WI38 (cell line): ENCODE results near the gene ZNF652.

Experiments
- H3K4me3 ChIP-seq: 2 replicates; pipeline ENCODE4 v1.5.1; 2011; ENCODE audit warnings: low read depth, mild to moderate bottlenecking, control low read depth, low read length
- TF ChIP-seq, protein P1 (sequence below): IDR thresholded peaks from 2 replicates; pipeline ENCODE4 v1.5.1; 2012; ENCODE audit warnings: low read depth, mild to moderate bottlenecking, control low read depth, low read length

Gene ZNF652

DNA sequence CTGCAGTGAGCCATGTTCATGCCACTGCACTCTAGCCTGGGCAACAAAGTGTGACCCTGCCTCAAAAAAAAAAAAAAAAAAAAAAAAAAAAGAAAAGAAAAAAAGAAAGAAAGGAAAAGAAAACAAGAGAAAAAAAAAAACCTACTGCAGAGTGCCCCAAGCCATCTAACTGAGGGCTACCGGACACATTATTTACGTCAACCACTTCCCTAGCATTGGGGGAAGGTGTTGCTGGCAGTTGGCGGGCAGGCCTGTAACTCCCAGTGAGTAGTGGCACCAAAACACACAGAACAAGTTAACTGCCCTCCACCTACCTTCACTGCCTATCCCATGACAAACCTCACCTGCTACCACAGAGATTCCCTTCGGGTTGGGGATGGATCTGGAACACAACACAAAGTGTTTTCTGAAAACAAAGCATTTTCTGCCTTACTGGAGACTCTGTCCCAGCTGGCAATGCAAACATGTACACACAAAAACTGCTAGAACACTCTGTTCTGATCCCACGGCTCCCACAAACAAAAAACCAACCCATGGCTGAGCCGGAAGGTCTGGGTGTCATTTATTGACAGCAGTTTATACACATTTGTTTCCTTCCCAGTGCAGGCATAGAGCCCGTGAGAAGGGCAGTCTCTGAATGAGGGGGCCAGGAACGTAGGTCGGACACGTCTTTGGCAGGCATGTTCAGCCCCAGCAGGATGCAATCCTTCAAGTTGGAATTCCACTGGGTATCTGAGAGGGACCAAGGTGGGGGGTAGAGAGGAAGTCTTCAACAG, 41.7 kb upstream of the ZNF652 start:
- TF ChIP-seq, protein P1, sequence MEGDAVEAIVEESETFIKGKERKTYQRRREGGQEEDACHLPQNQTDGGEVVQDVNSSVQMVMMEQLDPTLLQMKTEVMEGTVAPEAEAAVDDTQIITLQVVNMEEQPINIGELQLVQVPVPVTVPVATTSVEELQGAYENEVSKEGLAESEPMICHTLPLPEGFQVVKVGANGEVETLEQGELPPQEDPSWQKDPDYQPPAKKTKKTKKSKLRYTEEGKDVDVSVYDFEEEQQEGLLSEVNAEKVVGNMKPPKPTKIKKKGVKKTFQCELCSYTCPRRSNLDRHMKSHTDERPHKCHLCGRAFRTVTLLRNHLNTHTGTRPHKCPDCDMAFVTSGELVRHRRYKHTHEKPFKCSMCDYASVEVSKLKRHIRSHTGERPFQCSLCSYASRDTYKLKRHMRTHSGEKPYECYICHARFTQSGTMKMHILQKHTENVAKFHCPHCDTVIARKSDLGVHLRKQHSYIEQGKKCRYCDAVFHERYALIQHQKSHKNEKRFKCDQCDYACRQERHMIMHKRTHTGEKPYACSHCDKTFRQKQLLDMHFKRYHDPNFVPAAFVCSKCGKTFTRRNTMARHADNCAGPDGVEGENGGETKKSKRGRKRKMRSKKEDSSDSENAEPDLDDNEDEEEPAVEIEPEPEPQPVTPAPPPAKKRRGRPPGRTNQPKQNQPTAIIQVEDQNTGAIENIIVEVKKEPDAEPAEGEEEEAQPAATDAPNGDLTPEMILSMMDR: no peak
- H3K4me3 ChIP-seq: no peak overlapping the region

DNA sequence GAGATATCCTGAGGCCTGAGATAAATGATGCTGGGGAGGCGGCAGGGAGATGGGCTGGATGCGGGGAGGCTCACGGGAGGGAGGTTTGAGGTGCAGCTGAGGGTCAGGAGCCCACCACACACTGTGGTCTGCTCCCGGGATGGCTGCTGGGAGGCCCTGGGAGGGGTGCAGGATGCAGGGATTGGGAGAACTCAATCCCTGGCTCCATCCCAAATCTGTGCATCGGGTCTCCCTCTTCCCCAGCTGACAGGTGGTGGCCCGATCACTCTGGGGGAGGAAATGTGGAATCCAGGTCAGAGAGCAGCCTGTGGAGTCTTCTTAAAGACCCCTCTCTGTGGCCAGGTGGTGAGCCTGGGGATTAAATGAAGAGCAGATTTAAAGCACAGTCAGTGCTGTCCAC, 40.7 kb upstream of the ZNF652 start:
- TF ChIP-seq, protein P1: no peak
- H3K4me3 ChIP-seq: no peak overlapping the region

DNA sequence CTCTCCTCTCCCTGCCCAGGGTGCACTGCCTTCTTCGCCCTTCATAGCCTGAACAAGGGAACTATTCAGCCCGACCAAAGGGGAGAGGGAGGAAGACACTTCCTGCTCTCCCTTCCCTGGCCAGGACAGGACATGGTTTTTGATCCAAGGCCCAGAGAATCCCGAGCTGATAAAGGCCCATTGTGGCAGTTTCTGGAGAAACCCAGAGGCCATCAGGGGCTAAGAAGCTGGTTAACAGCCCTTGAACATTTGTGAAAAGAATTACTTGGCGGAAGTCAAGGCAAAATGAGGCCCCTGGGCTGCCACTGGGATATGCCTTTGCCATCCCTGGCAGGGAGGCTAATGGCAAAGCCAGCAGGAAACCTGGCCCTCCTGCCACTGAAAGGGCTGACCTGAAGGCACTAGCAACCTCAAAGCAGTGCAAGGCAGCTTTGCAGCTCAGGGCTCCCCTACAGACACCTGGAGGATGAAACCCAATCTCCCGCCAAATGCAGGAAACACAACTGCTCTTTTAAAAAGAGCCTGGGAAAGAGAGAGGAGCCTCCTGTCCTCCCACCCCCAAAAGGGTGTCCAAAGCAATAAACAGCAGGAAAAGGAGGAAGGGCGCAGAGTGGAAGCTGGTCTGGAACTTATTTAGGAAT, 40.0 kb upstream of the ZNF652 start:
- TF ChIP-seq, protein P1: no peak
- no peak overlapping the region for H3K4me3 ChIP-seq

DNA sequence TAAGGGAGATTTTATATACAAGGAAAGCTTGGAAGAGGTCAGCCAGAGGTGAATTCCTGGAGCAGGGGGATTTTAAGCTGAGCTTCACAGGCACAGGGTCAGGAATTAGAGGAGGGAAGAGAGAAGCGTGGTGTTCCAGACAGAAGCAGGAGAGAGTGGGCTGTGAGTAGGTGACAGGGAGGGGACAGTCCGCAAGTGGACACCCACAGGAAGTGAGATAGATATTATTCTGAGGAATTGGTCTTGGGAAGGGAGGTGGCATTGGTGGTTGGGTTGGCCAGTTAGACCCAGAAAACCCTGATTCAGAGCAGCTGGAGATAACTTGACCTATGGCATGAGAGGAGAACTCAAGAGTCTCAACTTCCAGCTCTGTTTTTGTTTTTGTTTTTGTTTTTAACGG, 37.9 kb upstream of the ZNF652 start:
- no peak overlapping the region for H3K4me3 ChIP-seq
- TF ChIP-seq, protein P1: no peak

DNA sequence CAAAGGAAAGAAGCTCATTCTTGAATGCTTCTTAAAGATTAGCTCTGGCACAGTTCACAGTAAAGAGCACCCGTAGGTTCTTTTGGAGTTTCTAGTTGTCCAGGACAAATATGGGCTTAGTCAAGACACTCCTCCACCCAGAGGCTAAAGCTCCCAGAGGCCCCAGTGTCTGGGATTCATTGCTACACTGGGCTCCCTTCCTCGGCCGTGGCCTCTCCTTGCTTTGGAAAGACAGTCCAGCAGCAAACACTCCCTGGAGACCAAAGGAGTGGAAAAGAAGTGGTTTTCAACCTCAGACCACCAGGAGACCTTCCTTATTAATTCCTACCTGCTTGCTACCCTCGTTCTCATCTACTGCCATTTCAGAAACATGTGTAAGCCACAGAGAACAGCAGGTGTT, 35.5 kb upstream of the ZNF652 start:
- no peak overlapping the region for H3K4me3 ChIP-seq
- TF ChIP-seq, protein P1: no peak

DNA sequence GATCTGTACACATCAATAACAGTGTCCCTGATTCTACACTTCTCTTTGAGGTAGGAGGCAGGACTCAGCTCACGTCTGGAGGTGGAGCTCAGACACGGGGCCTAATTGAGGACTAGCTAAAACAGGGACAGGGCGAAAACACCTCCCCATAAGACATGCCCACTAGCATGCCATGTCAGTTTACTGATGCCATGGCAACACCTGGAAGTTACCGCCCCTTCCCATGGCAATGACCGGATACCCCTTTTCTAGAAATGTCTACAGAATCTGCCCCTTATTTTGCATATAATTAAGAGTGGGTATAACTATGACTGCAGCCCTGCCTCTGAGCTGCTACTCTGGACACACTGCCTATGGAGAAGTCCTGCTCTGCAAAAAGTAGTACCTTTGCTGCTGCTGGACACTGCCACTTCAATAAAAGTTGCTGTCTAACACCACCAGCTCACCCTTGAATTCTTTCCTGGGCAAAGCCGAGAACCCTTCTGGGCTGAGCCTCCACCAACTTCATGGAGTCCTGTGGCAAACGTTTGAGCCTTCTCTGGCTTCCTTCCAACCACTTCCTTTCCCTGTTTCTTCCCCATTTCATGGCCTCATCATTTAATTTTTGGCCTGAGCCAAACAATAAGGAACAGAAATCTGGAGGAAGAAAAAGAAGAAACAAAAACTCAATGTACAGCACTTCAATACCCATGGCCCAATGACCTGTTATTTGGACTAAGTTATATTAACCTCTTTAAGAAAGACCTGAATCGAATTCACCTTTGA, 31.6 kb upstream of the ZNF652 start:
- no peak overlapping the region for H3K4me3 ChIP-seq
- TF ChIP-seq, protein P1: no peak
